HUES64 (cell line): ENCODE results near the gene OR4A47. TPM values are rescaled to one million over a fixed set of nuclear protein-coding genes. Genes with fewer than 3 reads are reported as not detected.
"Not testable (repeated sequence)": the region's sequence is repeated elsewhere in the genome, so short reads cannot be mapped to it uniquely, and the experiment has no call there.

Source experiments
- H3K27ac ChIP-seq: 2 replicates; pipeline ENCODE4 v1.7.0; 2013; ENCODE audit warnings: low read depth, low read length, inconsistent platforms
- H3K27me3 ChIP-seq: 2 replicates; pipeline ENCODE4 v1.6.1; 2013; ENCODE audit warnings: mild to moderate bottlenecking, low read length; ENCODE audit not compliant: insufficient read depth
- H3K36me3 ChIP-seq: 2 replicates; pipeline ENCODE4 v1.6.1; 2013; ENCODE audit warnings: mild to moderate bottlenecking, low read length; ENCODE audit not compliant: insufficient read depth
- H3K4me1 ChIP-seq: 2 replicates; pipeline ENCODE4 v1.6.1; 2013; ENCODE audit warnings: mild to moderate bottlenecking, low read length, moderate library complexity; ENCODE audit not compliant: insufficient read depth
- H3K4me3 ChIP-seq: 2 replicates; pipeline ENCODE4 v1.5.1; 2013; ENCODE audit warnings: mild to moderate bottlenecking, low read length, moderate library complexity
- H3K9ac ChIP-seq: 2 replicates; pipeline ENCODE4 v1.6.1; 2013; ENCODE audit warnings: mild to moderate bottlenecking, low read depth, low read length
- H3K9me3 ChIP-seq: 2 replicates; pipeline ENCODE4 v1.6.1; 2013; ENCODE audit warnings: low read depth, low read length; ENCODE audit not compliant: insufficient read depth
- WGBS: fragments of 150-250, 120-280 bp; methylation state at CpG from one replicate; pipeline ENCODE4 v1.1.7; 2013; ENCODE audit warnings: missing lambda C conversion rate; 5-methylcytosine and 5-hydroxymethylcytosine counted together
- polyA plus RNA-seq, 2 experiments: library from polyadenylated mRNA; stranded (reverse); fragments of 50-300 nt; gene quantifications; one replicate each; pipeline ENCODE4 v1.2.3, GENCODE V29; 2013

OR4A47 gene, protein sequence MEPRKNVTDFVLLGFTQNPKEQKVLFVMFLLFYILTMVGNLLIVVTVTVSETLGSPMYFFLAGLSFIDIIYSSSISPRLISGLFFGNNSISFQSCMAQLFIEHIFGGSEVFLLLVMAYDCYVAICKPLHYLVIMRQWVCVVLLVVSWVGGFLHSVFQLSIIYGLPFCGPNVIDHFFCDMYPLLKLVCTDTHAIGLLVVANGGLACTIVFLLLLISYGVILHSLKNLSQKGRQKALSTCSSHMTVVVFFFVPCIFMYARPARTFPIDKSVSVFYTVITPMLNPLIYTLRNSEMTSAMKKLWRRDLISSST
- polyA plus RNA-seq (2013, experiment 1 of 2) = not detected
- polyA plus RNA-seq (2013, experiment 2 of 2) = not detected

GRCh38 chr11:48488493-48488892 is at the start of gene OR4A47:
TSS of gene OR4A47 (plus strand) at chr11:48488793. CDS start at chr11:48488793, 0 bp downstream.
- H3K36me3 ChIP-seq, H3K27ac ChIP-seq, H3K27me3 ChIP-seq, H3K4me1 ChIP-seq, H3K4me3 ChIP-seq, H3K9ac ChIP-seq: not testable (repeated sequence)
- peaks cover 79% of the 10 kb centered on the region for H3K9me3 ChIP-seq

GRCh38 chr11:48455909-48456308 is 32.7 kb upstream of the OR4A47 start:
- not testable (repeated sequence) for H3K27me3 ChIP-seq, H3K27ac ChIP-seq, H3K4me3 ChIP-seq, H3K4me1 ChIP-seq, H3K36me3 ChIP-seq, H3K9ac ChIP-seq
- WGBS = 61% methylated on average over 3 of the region's 3 CpGs
- H3K9me3 ChIP-seq = peaks cover 59% of the 10 kb centered on the region

DNA sequence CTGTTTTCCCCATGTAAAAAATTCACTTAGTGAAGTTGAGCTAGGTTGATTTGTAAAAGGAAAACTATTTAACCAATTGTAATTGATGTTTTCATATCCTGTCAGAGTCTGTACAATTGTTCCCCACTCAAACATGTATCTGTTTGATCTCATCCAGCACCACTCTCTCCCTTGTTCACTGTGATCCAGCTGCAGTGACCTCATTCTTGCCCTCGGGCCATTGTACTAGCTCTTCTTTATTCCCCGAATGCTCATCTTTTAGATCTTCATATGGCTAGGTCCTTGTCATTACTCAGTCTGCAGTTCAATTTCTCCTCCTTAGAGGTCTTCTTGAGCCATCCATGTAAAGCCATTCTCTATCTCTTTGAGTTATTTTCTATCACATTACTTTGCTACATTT is 14.6 kb upstream of the OR4A47 start:
- H3K4me3 ChIP-seq, H3K27ac ChIP-seq, H3K9ac ChIP-seq, H3K27me3 ChIP-seq, H3K36me3 ChIP-seq, H3K4me1 ChIP-seq: not testable (repeated sequence)
- 88% methylated on average over 2 of the region's 2 CpGs for WGBS
- H3K9me3 ChIP-seq = peaks cover 65% of the 10 kb centered on the region

DNA sequence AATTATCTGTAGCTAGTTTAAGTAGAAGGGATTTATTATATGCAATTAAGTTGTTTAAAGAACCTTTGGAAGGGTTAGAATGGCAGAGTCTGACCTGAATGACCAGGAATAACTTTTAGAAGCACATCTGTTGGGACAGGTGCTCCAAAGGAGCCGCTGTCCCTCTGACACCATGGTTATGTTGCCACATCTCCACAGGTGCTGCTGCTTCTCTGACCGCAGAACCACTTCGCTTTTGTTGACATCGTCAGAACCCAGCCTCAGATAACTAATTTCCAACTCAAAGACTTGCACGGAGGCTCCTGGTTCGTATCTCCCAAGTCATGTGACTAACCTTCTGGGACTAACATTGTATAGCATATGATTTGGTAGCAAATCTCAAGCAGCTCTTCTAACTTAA is 13.9 kb upstream of the OR4A47 start:
- H3K9me3 ChIP-seq = peaks cover 64% of the 10 kb centered on the region
- H3K27ac ChIP-seq, H3K9ac ChIP-seq, H3K4me1 ChIP-seq, H3K27me3 ChIP-seq, H3K36me3 ChIP-seq, H3K4me3 ChIP-seq: not testable (repeated sequence)
- 85% methylated on average over 4 of the region's 6 CpGs for WGBS

- H3K9ac ChIP-seq, H3K27me3 ChIP-seq, H3K27ac ChIP-seq, H3K4me1 ChIP-seq, H3K36me3 ChIP-seq, H3K4me3 ChIP-seq: not testable (repeated sequence)
- peaks cover 52% of the 10 kb centered on the region for H3K9me3 ChIP-seq
These were observed 17.6 kb downstream of the OR4A47 start for GRCh38 chr11:48506169-48506568.

GRCh38 chr11:48538991-48539390 is 50.4 kb downstream of the OR4A47 start:
- Histone ChIP-seq H3K9me3 (peaks cover 77% of the 10 kb centered on the region), H3K4me3 (no peak overlapping the region), H3K27me3 (no peaks in the 10 kb centered on the region), H3K27ac (no peak overlapping the region), H3K4me1 (no peaks in the 10 kb centered on the region), H3K36me3 (no peaks in the 10 kb centered on the region), H3K9ac (no peak overlapping the region)
- WGBS = 54% methylated on average over 1 of the region's 2 CpGs
